IPS-18c (cell line): ENCODE data around the gene URM1.
A peak's percentile ranks its signal among the peaks of the same experiment; 100 is the strongest.
"Not testable (repeated sequence)": the region's sequence is repeated elsewhere in the genome, so short reads cannot be mapped to it uniquely, and the experiment has no call there.

Experiments
- H3K4me3 ChIP-seq: 2 replicates; pipeline ENCODE4 v1.7.0; 2013; ENCODE audit warnings: low read depth, mild to moderate bottlenecking, low read length, moderate library complexity; ENCODE audit not compliant: insufficient read depth
- H3K9me3 ChIP-seq: one replicate; pipeline ENCODE4 v1.6.1; 2013; ENCODE audit warnings: mild to moderate bottlenecking, low read length, moderate library complexity; ENCODE audit not compliant: control insufficient read depth, insufficient read depth

The URM1 gene

GRCh38 chr9:128393145-128393775 is 22.1 kb downstream of the URM1 start:
- H3K9me3 ChIP-seq: no peaks in the 10 kb centered on the region
- peak overlapping the region; percentile 57; the same call in 1 of the 2 replicates for H3K4me3 ChIP-seq

- Histone ChIP-seq H3K9me3 (no peaks in the 10 kb centered on the region), H3K4me3 (0 out of 2 replicates have a peak overlapping the region, but pooled peaks have one; percentile 57)
Observed at GRCh38 chr9:128393970-128394369, 22.8 kb downstream of the URM1 start.

- H3K9me3 ChIP-seq: no peaks in the 10 kb centered on the region
- H3K4me3 ChIP-seq: no peak overlapping the region
Observed at GRCh38 chr9:128394379-128395168, 23.4 kb downstream of the URM1 start.

GRCh38 chr9:128396970-128397613 is 25.9 kb downstream of the URM1 start:
- Histone ChIP-seq H3K9me3 (no peaks in the 10 kb centered on the region), H3K4me3 (no peak overlapping the region)

GRCh38 chr9:128397831-128398230 is 26.7 kb downstream of the URM1 start:
- H3K4me3 ChIP-seq: no peak overlapping the region
- no peaks in the 10 kb centered on the region for H3K9me3 ChIP-seq

- Histone ChIP-seq H3K9me3 (no peaks in the 10 kb centered on the region), H3K4me3 (no peak overlapping the region)
Observed at GRCh38 chr9:128399861-128400260, 28.7 kb downstream of the URM1 start.

- H3K4me3 ChIP-seq: no peak overlapping the region
Observed at GRCh38 chr9:128404560-128404959, 33.4 kb downstream of the URM1 start.

GRCh38 chr9:128405077-128405779 is 34.1 kb downstream of the URM1 start:
- H3K4me3 ChIP-seq: no peak overlapping the region
- no peaks in the 10 kb centered on the region for H3K9me3 ChIP-seq

More at GRCh38 chr9:128404560-128404959, 33.4 kb downstream of the URM1 start:
- H3K9me3 ChIP-seq: no peaks in the 10 kb centered on the region

- no peak overlapping the region for H3K4me3 ChIP-seq
- H3K9me3 ChIP-seq: no peaks in the 10 kb centered on the region
Observed at GRCh38 chr9:128405780-128406171, 34.6 kb downstream of the URM1 start.

GRCh38 chr9:128406848-128407391 is 35.7 kb downstream of the URM1 start:
- Histone ChIP-seq H3K4me3 (no peak overlapping the region), H3K9me3 (no peaks in the 10 kb centered on the region)

- Histone ChIP-seq H3K9me3 (no peaks in the 10 kb centered on the region), H3K4me3 (peak overlapping the region; percentile 25; the same call in 1 of the 2 replicates)
Observed at GRCh38 chr9:128408963-128409431, 37.8 kb downstream of the URM1 start.

GRCh38 chr9:128409450-128409849 is 38.3 kb downstream of the URM1 start:
- peak overlapping the region; percentile 25; the same call in 1 of the 2 replicates for H3K4me3 ChIP-seq
- H3K9me3 ChIP-seq: no peaks in the 10 kb centered on the region

GRCh38 chr9:128409978-128410377 is 38.8 kb downstream of the URM1 start:
- H3K9me3 ChIP-seq: no peaks in the 10 kb centered on the region
- no peak overlapping the region for H3K4me3 ChIP-seq

- Histone ChIP-seq H3K4me3 (no peak overlapping the region), H3K9me3 (no peaks in the 10 kb centered on the region)
Observed at GRCh38 chr9:128411364-128412119, 40.4 kb downstream of the URM1 start.

GRCh38 chr9:128412120-128412790 is 41.1 kb downstream of the URM1 start:
- Histone ChIP-seq H3K4me3 (no peak overlapping the region), H3K9me3 (no peaks in the 10 kb centered on the region)

- not testable (repeated sequence) for H3K9me3 ChIP-seq, H3K4me3 ChIP-seq
Observed at GRCh38 chr9:128413728-128414127, 42.6 kb downstream of the URM1 start.
